GM21723 (cell line): Measurements from ENCODE around the gene B4GALNT1.
"Not testable (repeated sequence)": the region's sequence is repeated elsewhere in the genome, so short reads cannot be mapped to it uniquely, and the experiment has no call there.

Source experiments
- ATAC-seq: cut with Tn5 transposase; IDR thresholded peaks from one replicate; pipeline ENCODE4 v1.9.1; 2021; ENCODE audit warnings: mild to moderate bottlenecking, moderate library complexity; ENCODE audit not compliant: unreplicated experiment

The B4GALNT1 gene

GRCh38 chr12:57638096-57638495 is 5.1 kb upstream of the B4GALNT1 start:
- no peak for ATAC-seq

DNA sequence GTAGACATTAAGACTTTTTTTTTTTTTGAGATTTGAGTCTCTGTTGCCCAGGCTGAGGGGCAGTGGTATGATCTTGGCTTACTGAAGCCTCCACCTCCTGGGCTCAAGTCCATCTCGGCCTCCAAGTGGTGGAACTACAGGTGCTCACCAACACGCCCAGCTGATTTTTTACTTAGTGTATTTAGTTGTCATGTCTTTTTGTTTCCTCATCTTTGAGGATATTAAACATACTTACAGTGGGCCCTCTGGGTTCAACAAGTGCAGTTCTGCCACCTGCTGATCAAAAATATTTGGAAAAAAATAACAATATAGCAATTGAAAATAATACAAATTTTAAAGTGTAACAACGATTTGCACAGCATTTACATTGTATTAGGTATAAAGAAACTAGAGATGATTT is 4.4 kb upstream of the B4GALNT1 start:
- no peak for ATAC-seq

DNA sequence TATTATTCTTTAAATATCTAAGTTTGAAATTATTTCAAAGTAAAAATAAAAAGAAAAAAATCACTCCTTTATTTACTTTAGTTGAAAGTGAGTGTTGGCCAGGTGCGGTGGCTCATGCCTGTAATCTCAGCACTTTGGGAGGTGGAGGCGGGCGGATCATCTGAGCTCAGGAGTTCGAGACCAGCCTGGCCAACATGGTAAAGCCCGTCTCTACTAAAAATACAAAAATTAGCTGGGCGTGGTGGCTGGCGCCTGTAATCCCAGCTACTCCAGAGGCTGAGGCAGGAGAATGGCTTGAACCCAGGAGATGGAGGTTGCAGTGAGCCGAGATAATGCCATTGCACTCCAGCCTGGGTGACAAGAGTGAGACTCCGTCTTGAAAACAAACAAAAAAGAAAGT is 3.7 kb upstream of the B4GALNT1 start:
- ATAC-seq: not testable (repeated sequence)

DNA sequence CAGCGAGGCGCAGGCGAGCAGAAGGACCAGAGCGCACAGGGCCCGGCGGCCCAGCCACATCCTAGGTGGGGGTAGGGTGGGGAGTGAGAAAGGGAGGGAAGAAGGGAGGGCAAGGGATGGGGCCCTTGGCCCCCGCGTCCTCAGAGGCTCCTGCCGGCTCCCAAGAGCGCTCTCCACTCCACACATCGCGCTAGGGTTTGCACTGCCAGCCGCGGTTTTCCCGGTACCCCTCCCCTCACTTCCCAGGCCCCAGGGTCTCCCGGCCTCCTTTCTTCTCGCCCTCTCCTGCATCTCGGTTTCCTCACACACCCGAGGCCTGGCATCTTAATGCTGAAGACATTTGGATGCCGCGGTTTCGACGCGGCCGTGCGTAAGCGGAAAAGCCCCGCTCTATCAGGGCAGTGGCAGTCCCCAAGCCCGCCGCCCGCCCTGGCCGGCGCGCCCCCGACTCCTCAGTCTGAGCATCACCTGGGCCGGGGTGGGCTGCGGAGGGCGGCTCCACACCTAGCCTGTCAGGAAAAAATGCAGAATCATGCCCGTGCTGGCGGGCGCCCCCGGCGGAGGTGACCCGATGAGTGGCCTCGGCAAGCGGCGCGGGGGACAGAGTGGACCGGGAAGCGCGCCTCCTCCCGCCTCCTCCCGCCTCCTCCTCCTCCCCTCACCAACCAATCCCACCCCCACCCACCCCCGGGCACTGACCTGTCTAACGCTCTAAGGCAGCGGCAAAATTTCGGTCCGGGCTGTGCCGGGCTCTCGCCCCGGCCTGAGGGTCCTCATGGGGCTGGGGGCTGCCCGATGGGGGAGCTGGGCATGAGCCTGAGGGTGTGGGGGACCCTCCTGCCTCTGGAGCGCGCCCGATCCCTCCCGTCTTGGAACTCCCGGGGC is 686 bp downstream of the B4GALNT1 start:
- peak; percentile 32 for ATAC-seq

DNA sequence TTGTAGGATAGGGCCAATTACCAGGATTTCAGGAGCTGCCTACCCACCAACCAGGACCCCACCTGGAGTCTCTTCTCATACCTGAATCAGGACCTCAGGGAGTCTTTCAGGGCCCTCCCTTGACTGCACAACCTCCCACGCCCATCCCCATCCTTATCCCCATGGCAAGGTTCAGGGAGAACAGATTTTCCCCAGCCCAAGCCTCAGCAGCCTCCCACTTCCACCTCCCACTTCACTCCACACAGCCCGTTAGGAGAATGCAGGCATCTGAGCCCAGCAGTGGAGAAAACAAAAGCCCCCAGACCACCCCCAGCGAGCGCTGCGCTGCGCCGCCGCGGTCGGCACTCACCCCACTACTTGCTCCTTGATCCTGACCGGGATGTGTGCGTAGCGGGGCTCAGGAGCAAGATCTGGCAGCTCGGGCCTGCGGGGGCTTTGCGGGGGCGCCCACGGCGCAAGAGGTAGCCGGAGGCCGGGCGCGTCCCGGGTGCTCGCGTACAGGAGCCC is 1.4 kb downstream of the B4GALNT1 start:
- ATAC-seq: no peak

GRCh38 chr12:57630891-57631433 is 2.0 kb downstream of the B4GALNT1 start:
- ATAC-seq: no peak

- ATAC-seq: no peak
Observed at GRCh38 chr12:57629897-57630471, 3.0 kb downstream of the B4GALNT1 start.

DNA sequence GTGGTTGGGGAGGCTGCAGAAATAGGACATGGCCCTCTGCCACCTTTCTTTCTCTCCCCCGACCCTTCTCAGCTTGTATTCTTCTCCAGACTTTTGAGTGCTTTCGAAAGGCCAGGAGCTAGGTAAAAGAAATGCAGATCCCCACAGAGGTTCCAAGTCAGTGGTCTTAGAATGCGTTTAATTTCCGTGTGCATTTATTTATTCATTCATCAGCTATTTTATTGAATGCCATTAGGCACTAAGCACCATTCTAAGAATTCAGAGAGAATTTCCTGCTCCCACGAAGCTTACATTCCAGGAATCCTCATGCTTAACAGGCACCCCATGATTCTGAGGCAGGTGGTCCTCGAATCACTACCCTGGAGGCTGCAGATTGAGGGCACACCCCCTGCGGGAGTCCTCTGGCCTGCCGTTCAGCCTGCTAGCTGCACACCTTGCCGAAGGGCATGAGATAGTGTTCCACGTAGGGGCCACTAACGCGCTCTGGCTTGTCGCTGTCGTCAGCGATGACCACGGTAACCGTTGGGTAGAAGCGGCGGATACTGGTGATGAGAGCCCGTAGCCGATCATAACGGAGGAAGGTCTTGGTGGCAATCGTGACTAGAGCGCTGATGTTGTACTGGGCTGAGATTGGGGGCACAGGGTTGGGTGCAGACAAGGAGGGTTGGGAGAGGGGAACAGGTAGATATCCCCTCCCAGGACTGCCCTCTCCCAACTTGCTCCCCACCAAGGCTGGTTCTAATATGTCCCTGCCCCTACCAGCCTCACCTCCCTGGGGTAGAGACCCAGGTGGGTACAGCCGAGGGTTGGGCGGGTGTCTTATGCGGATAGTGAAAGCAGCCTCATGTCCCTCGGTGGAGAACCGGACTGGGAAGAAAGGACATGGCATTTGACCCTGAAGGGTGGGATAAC is 4.5 kb downstream of the B4GALNT1 start:
- ATAC-seq: no peak

DNA sequence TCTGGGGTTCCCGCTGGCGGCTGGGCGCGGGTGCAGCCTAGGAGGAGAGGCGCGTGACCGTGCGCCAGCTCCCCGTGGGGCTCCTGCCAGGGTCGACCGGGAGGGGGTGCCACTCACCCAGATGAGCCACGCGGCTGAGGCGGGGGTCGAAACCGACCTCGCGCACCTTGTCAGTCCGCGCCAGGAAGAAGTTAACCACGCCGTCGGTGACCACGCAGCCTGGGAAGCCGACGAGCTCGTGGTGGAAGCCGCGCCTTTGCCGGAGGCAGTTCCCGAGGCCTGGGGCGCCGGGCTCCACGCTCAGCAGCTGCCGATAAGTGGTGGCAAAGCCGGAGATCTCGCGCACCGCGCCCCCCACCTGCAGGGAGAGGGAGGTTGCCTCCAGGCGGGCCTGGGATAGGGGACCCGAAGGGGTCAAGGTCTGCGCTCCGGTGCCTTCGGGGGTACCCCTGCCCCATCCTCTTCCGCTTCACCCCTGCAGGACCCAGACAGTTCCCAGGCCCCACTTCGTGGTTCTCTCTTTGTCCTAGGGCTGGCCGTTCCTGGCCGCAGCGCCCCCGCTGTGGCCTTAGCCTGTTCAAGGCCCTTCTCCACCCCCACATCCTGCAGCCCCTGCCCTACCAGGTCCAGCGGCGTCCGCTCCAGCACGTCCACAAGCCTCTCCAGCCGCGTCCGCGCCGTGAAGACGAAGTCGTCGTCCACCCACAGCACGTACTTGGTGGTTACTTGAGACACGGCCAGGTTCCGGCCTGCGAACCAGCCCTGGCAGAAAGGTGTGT is 5.3 kb downstream of the B4GALNT1 start:
- ATAC-seq: no peak

DNA sequence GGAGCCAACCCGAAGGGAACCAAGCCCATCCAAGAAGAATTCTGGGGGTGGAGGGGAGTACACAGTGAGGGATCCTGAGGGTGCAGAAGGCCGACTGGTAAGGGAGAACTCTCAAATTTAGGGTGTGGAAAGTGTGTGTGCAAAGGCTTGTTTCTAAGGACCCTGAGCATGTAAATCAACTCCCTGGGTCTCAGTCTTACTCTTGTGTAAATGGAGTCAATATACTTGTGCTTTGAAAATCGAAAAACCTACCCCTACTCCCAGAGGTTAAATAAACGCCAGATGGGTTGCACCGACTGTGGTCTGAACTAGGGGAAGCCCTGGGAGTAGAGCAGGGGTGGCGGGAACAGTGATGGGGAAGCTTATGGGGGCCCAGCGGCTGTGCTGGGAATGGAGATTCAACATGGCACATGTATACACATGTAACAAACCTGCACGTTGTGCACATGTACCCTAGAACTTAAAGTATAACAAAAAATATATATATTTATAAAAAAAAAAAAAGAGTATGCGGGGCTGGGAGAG is 6.0 kb downstream of the B4GALNT1 start:
- no peak for ATAC-seq

DNA sequence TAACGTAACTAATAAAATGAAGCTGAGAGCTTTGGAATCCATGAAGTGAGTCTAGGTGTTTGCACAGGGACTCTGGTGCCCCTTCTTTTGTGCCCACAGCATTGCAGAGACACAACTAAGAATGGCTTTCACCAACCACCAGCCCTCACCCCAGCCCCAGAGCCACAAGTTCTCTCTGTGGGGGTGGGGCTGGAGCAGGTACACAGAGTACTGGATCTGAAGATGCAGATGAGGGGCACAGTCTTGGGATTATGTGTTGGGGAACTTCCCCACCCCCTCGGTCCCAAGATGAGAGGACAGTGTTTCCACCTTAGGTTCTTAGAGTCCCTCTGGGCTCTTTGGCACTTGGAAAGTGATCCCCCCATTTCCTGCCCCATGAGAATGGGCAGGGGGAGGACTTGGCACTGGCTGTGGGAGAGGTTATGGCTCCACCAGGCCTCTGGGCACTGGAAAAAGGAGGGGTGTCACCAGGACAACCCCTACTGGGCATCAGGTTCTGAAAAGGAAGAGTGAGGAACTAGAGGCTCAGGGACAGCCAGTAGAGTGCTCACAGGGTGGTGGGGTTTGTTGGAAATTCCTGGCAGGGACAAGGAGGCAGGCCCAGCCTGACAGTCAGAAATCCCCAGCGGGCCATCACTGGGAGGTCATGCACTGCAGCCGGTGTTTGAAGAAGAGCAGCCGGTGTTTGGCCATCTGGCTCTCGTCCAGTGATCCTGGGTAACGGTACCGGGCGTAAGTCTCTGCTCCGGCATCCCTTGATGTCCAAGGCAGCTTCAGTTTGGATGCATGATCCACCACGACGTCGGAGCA is 6.7 kb downstream of the B4GALNT1 start:
- no peak for ATAC-seq

GRCh38 chr12:57625261-57626032 is 7.6 kb downstream of the B4GALNT1 start:
- no peak for ATAC-seq

- no peak for ATAC-seq
Observed at GRCh38 chr12:57624441-57625220, 8.4 kb downstream of the B4GALNT1 start.

- ATAC-seq: no peak
Observed at GRCh38 chr12:57623811-57624390, 9.1 kb downstream of the B4GALNT1 start.

GRCh38 chr12:57623385-57623784 is 9.6 kb downstream of the B4GALNT1 start:
- no peak for ATAC-seq

- ATAC-seq: no peak
Observed at GRCh38 chr12:57622293-57623245, 10.4 kb downstream of the B4GALNT1 start.
